ENCODE data around the gene CPLX3.
"Not testable (repeated sequence)": the region's sequence is repeated elsewhere in the genome, so short reads cannot be mapped to it uniquely, and the experiment has no call there.

CPLX3 gene

GRCh38 chr15:74783808-74784175, 42.6 kb upstream of the CPLX3 start:
- peaks cover 24% of the 10 kb centered on the region for H3K36me3 ChIP-seq (ENCODE audit: insufficient read depth, low read length)
- H3K4me2 ChIP-seq (ENCODE audit: insufficient read depth, low read length) = peak overlapping the region; percentile 97
- TF ChIP-seq CTCF (IDR thresholded peaks at IDR 0.05; ENCODE audit: borderline replicate concordance, extremely low read depth, low read length, poor library complexity, severe bottlenecking) (no peak), EZH2 (IDR thresholded peaks at IDR 0.05; ENCODE audit: borderline replicate concordance, low read depth, low read length, severe bottlenecking) (no peak)
- peaks cover 66% of the 10 kb centered on the region for H3K79me2 ChIP-seq (ENCODE audit: insufficient read depth, low read length)
- H3K9me3 ChIP-seq (ENCODE audit: insufficient read depth, low read length, severe bottlenecking) = no peaks in the 10 kb centered on the region
- H4K20me1 ChIP-seq (ENCODE audit: insufficient read depth, low read length) = peaks cover 62% of the 10 kb centered on the region
- H3K9ac ChIP-seq (ENCODE audit: low read depth, low read length) = peak overlapping the region; percentile 89
- peaks cover 91% of the 10 kb centered on the region for H3K4me1 ChIP-seq (ENCODE audit: insufficient read depth, low read length)
- peak overlapping the region; percentile 88 for H3K27ac ChIP-seq (ENCODE audit: low read length)
- no peak for DNase-seq
- peak overlapping the region; percentile 86 to 96; a peak in 3 of 4 replicates for H3K4me3 ChIP-seq (ENCODE audit: low read depth in 1 of 2, low read length in 2 of 2)
- no peak overlapping the region for H2AFZ ChIP-seq (ENCODE audit: low read depth, low read length)
- no peak for ATAC-seq (ENCODE audit: insufficient read depth, low read depth)
- H3K27me3 ChIP-seq (ENCODE audit: insufficient read depth, low read length, poor library complexity) = no peaks in the 10 kb centered on the region

- Histone ChIP-seq H3K27ac (ENCODE audit: low read length) (peak overlapping the region; percentile 29; the same call in 1 of the 2 replicates), H3K27me3 (ENCODE audit: insufficient read depth, low read length, poor library complexity) (no peaks in the 10 kb centered on the region), H4K20me1 (ENCODE audit: insufficient read depth, low read length) (peaks cover 70% of the 10 kb centered on the region), H3K79me2 (ENCODE audit: insufficient read depth, low read length) (peaks cover 74% of the 10 kb centered on the region), H3K9ac (ENCODE audit: low read depth, low read length) (peak overlapping the region; percentile 89), H3K4me2 (ENCODE audit: insufficient read depth, low read length) (peak overlapping the region; percentile 97), H3K9me3 (ENCODE audit: insufficient read depth, low read length, severe bottlenecking) (no peaks in the 10 kb centered on the region), H3K36me3 (ENCODE audit: insufficient read depth, low read length) (peaks cover 32% of the 10 kb centered on the region), H3K4me1 (ENCODE audit: insufficient read depth, low read length) (peaks cover 92% of the 10 kb centered on the region), H3K4me3 (ENCODE audit: low read depth in 1 of 2, low read length in 2 of 2) (no peak overlapping the region; a peak in 2 of 4 replicates), H2AFZ (ENCODE audit: low read depth, low read length) (no peak overlapping the region)
- ATAC-seq (ENCODE audit: insufficient read depth, low read depth) = no peak
- TF ChIP-seq EZH2 (IDR thresholded peaks at IDR 0.05; ENCODE audit: borderline replicate concordance, low read depth, low read length, severe bottlenecking) (no peak), CTCF (IDR thresholded peaks at IDR 0.05; ENCODE audit: borderline replicate concordance, extremely low read depth, low read length, poor library complexity, severe bottlenecking) (no peak)
- no peak for DNase-seq
These were observed 41.8 kb upstream of the CPLX3 start for GRCh38 chr15:74784426-74785193.

- no peaks in the 10 kb centered on the region for H3K27me3 ChIP-seq (ENCODE audit: insufficient read depth, low read length, poor library complexity)
- peaks cover 37% of the 10 kb centered on the region for H3K36me3 ChIP-seq (ENCODE audit: insufficient read depth, low read length)
- H3K4me3 ChIP-seq (ENCODE audit: low read depth in 1 of 2, low read length in 2 of 2) = peak overlapping the region in 1 of 2 experiments; percentile 20; a peak in 2 of 4 replicates
- ATAC-seq (ENCODE audit: insufficient read depth, low read depth) = no peak
- H3K79me2 ChIP-seq (ENCODE audit: insufficient read depth, low read length) = peaks cover 82% of the 10 kb centered on the region
- no peak for DNase-seq
- peak overlapping the region; percentile 51; the same call in 1 of the 2 replicates for H3K27ac ChIP-seq (ENCODE audit: low read length)
- peaks cover 87% of the 10 kb centered on the region for H3K4me1 ChIP-seq (ENCODE audit: insufficient read depth, low read length)
- no peak overlapping the region for H2AFZ ChIP-seq (ENCODE audit: low read depth, low read length)
- peak overlapping the region; percentile 27 for H3K9ac ChIP-seq (ENCODE audit: low read depth, low read length)
- H4K20me1 ChIP-seq (ENCODE audit: insufficient read depth, low read length) = peaks cover 78% of the 10 kb centered on the region
- H3K4me2 ChIP-seq (ENCODE audit: insufficient read depth, low read length) = peak overlapping the region; percentile 97; the same call in 1 of the 2 replicates
- no peaks in the 10 kb centered on the region for H3K9me3 ChIP-seq (ENCODE audit: insufficient read depth, low read length, severe bottlenecking)
- no peak for TF ChIP-seq EZH2 (IDR thresholded peaks at IDR 0.05; ENCODE audit: borderline replicate concordance, low read depth, low read length, severe bottlenecking)
- no peak for TF ChIP-seq CTCF (IDR thresholded peaks at IDR 0.05; ENCODE audit: borderline replicate concordance, extremely low read depth, low read length, poor library complexity, severe bottlenecking)
These were observed 41.0 kb upstream of the CPLX3 start for GRCh38 chr15:74785194-74786032.

- peaks cover 37% of the 10 kb centered on the region for H3K36me3 ChIP-seq (ENCODE audit: insufficient read depth, low read length)
- peaks cover 80% of the 10 kb centered on the region for H3K4me1 ChIP-seq (ENCODE audit: insufficient read depth, low read length)
- not testable (repeated sequence) for H3K27me3 ChIP-seq (ENCODE audit: insufficient read depth, low read length, poor library complexity); H2AFZ ChIP-seq (ENCODE audit: low read depth, low read length); H3K9me3 ChIP-seq (ENCODE audit: insufficient read depth, low read length, severe bottlenecking); ATAC-seq (ENCODE audit: insufficient read depth, low read depth); DNase-seq; H3K9ac ChIP-seq (ENCODE audit: low read depth, low read length)
- H4K20me1 ChIP-seq (ENCODE audit: insufficient read depth, low read length) = peaks cover 77% of the 10 kb centered on the region
- peaks cover 89% of the 10 kb centered on the region for H3K79me2 ChIP-seq (ENCODE audit: insufficient read depth, low read length)
- H3K4me3 ChIP-seq (ENCODE audit: low read depth in 1 of 2, low read length in 2 of 2) = peak overlapping the region in 1 of 2 experiments; percentile 15; a peak in 1 of 4 replicates
- peak overlapping the region; percentile 90 for H3K27ac ChIP-seq (ENCODE audit: low read length)
- peak overlapping the region; percentile 70 for H3K4me2 ChIP-seq (ENCODE audit: insufficient read depth, low read length)
These were observed 40.3 kb upstream of the CPLX3 start for GRCh38 chr15:74786081-74786480.

Measured in DND-41 (cell line).